ENCODE data around the gene SLC22A4. TPM values are rescaled to one million over a fixed set of nuclear protein-coding genes. Genes with fewer than 3 reads are reported as not detected.
A peak's percentile ranks its signal among the peaks of the same experiment; 100 is the strongest.

The SLC22A4 gene
- total RNA-seq, 2 donors from 2014 or later: 0.68 TPM; not detected in 1

- Histone ChIP-seq H3K4me1 (ENCODE audit: control insufficient read depth, insufficient read depth, low read length) (no peaks in the 10 kb centered on the region), H3K27me3 (ENCODE audit: control insufficient read depth, insufficient read depth, low read length, poor library complexity, severe bottlenecking) (peaks cover 12% of the 10 kb centered on the region), H3K9me3 (ENCODE audit: control insufficient read depth, low read length) (no peaks in the 10 kb centered on the region), H3K4me3 (ENCODE audit: low read length) (peak overlapping the region; percentile 67), H3K9ac (ENCODE audit: extremely low read depth, low read length, poor library complexity, severe bottlenecking) (no peak overlapping the region), H3K36me3 (ENCODE audit: control insufficient read depth, insufficient read depth, low read length) (no peaks in the 10 kb centered on the region), H3K27ac (ENCODE audit: low read depth, low read length) (no peak overlapping the region)
- Mint-ChIP-seq H3K36me3 (ENCODE audit: low read depth) (no peaks in the 10 kb centered on the region), H3K9me3 (no peaks in the 10 kb centered on the region), H3K27me3 (ENCODE audit: insufficient read depth) (peaks cover 28% of the 10 kb centered on the region), H3K4me3 (peak overlapping the region; percentile 69), H3K4me1 (no peaks in the 10 kb centered on the region), H3K27ac (no peak overlapping the region)
- DNase-seq: no peak
- TF ChIP-seq CTCF (conservative IDR thresholded peaks at IDR 0.05): no peak
- 93 to 100% methylated on average over 3 to 6 of the region's 6 CpGs for WGBS, 2 experiments (ENCODE audit: insufficient coverage in 1 of 2, insufficient read length in 1 of 2)
Observed at GRCh38 chr5:132256783-132257130, 37.4 kb upstream of the SLC22A4 start.

- Histone ChIP-seq H3K36me3 (ENCODE audit: control insufficient read depth, insufficient read depth, low read length) (no peaks in the 10 kb centered on the region), H3K9me3 (ENCODE audit: control insufficient read depth, low read length) (no peaks in the 10 kb centered on the region), H3K4me3 (ENCODE audit: low read length) (peak within 1 kb of the TSS; percentile 67), H3K27me3 (ENCODE audit: control insufficient read depth, insufficient read depth, low read length, poor library complexity, severe bottlenecking) (peaks cover 12% of the 10 kb centered on the region), H3K9ac (ENCODE audit: extremely low read depth, low read length, poor library complexity, severe bottlenecking) (peak within 1 kb of the TSS; percentile 11), H3K4me1 (ENCODE audit: control insufficient read depth, insufficient read depth, low read length) (no peaks in the 10 kb centered on the region), H3K27ac (ENCODE audit: low read depth, low read length) (peak within 1 kb of the TSS; percentile 8)
- H3K4me3 Mint-ChIP-seq: peak within 1 kb of the TSS; percentile 69
- peak; percentile 92 for DNase-seq
- no peaks in the 10 kb centered on the region for H3K9me3 Mint-ChIP-seq
- peaks cover 28% of the 10 kb centered on the region for H3K27me3 Mint-ChIP-seq (ENCODE audit: insufficient read depth)
- no peak within 1 kb of the TSS for H3K27ac Mint-ChIP-seq
- H3K4me1 Mint-ChIP-seq: no peaks in the 10 kb centered on the region
- 13 to 28% methylated on average over 5 to 88 of the region's 88 CpGs for WGBS, 2 experiments (ENCODE audit: insufficient coverage in 1 of 2, insufficient read length in 1 of 2)
- no peak for TF ChIP-seq CTCF (conservative IDR thresholded peaks at IDR 0.05)
- no peaks in the 10 kb centered on the region for H3K36me3 Mint-ChIP-seq (ENCODE audit: low read depth)
Observed at GRCh38 chr5:132257131-132258101, 36.8 kb upstream of the SLC22A4 start, which contains the start of gene PDLIM4. PDLIM4 (plus strand) TSS chr5:132257696; CDS start chr5:132257735, 39 bp downstream.

- Mint-ChIP-seq H3K27ac (no peak overlapping the region), H3K27me3 (ENCODE audit: insufficient read depth) (peaks cover 28% of the 10 kb centered on the region), H3K4me1 (no peaks in the 10 kb centered on the region), H3K4me3 (peak overlapping the region; percentile 69), H3K36me3 (ENCODE audit: low read depth) (no peaks in the 10 kb centered on the region), H3K9me3 (no peaks in the 10 kb centered on the region)
- no peak overlapping the region for H3K9ac ChIP-seq (ENCODE audit: extremely low read depth, low read length, poor library complexity, severe bottlenecking)
- peak overlapping the region; percentile 64 for H3K4me3 ChIP-seq (ENCODE audit: low read length)
- peak; percentile 67 for DNase-seq
- H3K36me3 ChIP-seq (ENCODE audit: control insufficient read depth, insufficient read depth, low read length): no peaks in the 10 kb centered on the region
- H3K9me3 ChIP-seq (ENCODE audit: control insufficient read depth, low read length): no peaks in the 10 kb centered on the region
- WGBS, 2 experiments (ENCODE audit: insufficient coverage in 1 of 2, insufficient read length in 1 of 2): 78 to 82% methylated on average over 9 to 19 of the region's 19 CpGs
- H3K27me3 ChIP-seq (ENCODE audit: control insufficient read depth, insufficient read depth, low read length, poor library complexity, severe bottlenecking): peaks cover 12% of the 10 kb centered on the region
- TF ChIP-seq CTCF (conservative IDR thresholded peaks at IDR 0.05): no peak
- H3K27ac ChIP-seq (ENCODE audit: low read depth, low read length): peak overlapping the region; percentile 88
- no peaks in the 10 kb centered on the region for H3K4me1 ChIP-seq (ENCODE audit: control insufficient read depth, insufficient read depth, low read length)
Observed at GRCh38 chr5:132258102-132259068, 35.8 kb upstream of the SLC22A4 start.
